HG03064 (cell line): ENCODE results near the gene PPIL6.

ENCODE experiments used
- ATAC-seq: cut with Tn5 transposase; IDR thresholded peaks from one replicate; pipeline ENCODE4 v1.9.1; 2021; ENCODE audit warnings: low read depth; ENCODE audit not compliant: unreplicated experiment

PPIL6 gene

GRCh38 chr6:109406196-109406595 lies 34.2 kb downstream of the PPIL6 start:
- ATAC-seq, result no peak

GRCh38 chr6:109397020-109397419 lies 43.4 kb downstream of the PPIL6 start:
- ATAC-seq, result no peak

- ATAC-seq, result no peak
These were observed 44.2 kb downstream of the PPIL6 start for GRCh38 chr6:109396046-109396718.

GRCh38 chr6:109393886-109394281 lies 46.5 kb downstream of the PPIL6 start:
- no peak for ATAC-seq

DNA sequence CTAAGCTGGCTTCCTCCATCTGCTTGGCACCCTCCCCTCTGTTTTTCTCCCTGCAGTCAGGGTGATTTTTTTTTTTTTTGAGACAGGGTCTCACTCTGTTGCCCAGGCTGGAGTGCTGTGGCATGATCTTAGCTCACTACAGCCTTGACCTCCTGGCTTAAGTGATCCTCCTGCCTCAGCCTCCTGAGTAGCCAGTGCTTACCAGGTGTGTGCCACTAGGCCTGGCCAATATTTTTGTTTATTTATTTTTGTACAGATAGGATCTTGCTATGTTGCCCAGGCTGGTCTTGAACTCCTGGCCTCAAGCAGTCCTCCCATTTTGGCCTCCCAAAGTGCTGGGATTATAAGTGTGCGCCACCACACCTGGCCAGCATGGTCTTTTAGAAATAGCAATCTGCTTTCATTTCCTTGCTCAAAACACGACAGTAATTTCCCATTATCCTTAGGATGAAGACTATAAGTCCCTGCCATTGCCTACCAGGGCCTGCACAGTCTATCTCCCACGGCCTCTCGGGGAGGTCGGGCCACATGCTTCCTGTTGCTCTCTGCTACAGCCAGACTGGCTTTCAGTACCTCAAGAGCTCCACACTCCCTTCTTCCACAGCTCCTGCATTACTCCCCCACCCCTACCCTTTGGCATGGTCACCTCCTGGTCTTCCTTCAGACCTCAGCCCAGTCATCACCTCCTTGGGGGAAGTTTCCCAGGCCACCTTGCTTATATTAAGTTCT lies 47.1 kb downstream of the PPIL6 start:
- no peak for ATAC-seq

GRCh38 chr6:109389650-109390274 lies 50.7 kb downstream of the PPIL6 start:
- ATAC-seq, result no peak

DNA sequence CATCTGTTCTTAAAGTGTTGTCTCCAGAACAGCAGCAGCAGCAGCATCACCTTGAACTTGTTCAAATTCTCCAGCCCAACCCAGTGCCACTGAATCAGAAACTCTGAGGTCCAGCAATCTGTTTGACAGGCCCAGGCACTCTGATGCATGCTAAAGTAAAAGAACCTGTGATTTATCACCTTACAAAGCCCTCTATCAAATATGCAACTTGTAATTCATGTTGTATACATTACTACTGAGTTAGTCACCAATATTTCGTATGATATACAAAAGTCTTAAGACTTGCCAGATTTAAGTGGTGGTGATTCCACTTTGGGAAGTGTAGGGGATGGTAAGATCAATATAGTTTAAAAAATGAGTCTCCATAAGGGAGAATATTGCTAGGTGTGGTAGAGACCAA lies 52.2 kb downstream of the PPIL6 start:
- no peak for ATAC-seq

GRCh38 chr6:109383438-109383940 lies 56.9 kb downstream of the PPIL6 start:
- ATAC-seq, result no peak

GRCh38 chr6:109382576-109383437 lies 57.6 kb downstream of the PPIL6 start:
- ATAC-seq, result peak; percentile 63

DNA sequence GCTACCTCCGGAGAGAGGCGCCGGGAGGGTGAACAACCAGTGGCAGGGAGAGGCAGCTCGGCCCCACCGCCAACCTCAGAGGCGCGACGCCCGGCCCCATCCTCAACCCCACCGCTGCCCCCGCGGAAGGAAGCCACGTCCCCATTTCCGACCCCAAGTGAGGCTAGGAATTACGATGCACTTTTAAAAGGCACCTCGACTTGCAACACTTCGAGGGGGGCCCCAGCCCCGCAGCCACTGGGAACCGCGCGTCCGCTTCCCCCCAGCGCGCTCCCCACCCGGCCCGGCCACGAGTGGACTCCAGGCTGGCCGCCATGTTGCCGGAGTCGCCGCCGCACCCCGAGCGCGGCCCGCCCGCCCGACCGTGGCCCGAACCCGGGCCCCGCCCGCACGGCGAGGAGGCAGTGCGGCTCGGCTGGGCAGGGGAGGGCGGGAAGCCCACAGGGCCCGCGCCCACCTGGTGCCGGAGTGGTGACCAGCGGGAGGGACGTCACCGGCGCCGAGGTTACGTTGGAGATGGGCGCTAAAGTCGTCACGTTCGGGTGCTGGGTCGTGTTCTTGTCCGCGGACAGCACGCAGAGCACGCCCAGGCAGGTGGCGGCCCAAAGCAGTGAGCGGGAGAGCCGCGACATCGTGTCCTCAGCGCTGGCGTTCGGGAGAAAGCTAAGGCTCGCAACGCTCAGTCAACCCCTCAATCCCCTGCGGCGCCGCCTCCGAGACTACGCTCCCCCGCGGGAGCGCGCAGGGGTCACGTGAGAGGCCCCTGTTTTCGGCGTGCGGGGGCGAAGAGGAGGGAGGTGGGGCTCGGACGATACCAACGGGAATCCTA lies 58.5 kb downstream of the PPIL6 start, which contains the start of gene CD164:
TSS of gene CD164 (minus strand) at position 721 of the 829 bp plus-strand sequence. CDS start at position 632, 89 bp downstream.
- ATAC-seq, result peak; percentile 45

- ATAC-seq, result no peak
These were observed 59.2 kb downstream of the PPIL6 start for GRCh38 chr6:109381061-109381746.

GRCh38 chr6:109379711-109380110 lies 60.7 kb downstream of the PPIL6 start:
- ATAC-seq, result no peak

GRCh38 chr6:109377717-109378116 lies 62.7 kb downstream of the PPIL6 start:
- no peak for ATAC-seq

GRCh38 chr6:109374326-109374892 lies 66.0 kb downstream of the PPIL6 start:
- ATAC-seq, result no peak

GRCh38 chr6:109373762-109374161 lies 66.7 kb downstream of the PPIL6 start:
- ATAC-seq, result peak; percentile 88

DNA sequence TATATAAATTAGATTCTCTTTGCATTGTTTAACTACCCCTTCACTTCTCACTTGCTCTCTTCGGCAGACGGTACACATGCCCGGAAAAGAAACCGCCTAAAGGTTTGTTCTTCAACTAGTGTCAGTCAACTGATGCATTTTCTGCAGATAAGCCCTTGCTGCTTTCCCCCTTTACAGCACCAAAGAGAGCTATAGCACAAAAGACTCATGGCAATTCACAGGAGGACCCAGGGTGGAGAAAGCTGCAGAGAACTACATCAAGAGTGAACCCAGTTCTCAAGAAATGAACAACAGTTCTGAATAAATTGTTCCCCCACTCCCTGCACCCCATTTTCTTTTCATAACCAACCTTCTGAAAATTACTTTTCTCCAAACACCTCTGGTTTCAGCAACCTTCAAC lies 67.1 kb downstream of the PPIL6 start:
- peak; percentile 3 for ATAC-seq

- no peak for ATAC-seq
These were observed 68.3 kb downstream of the PPIL6 start for GRCh38 chr6:109372130-109372529.

- ATAC-seq, result no peak
These were observed 69.6 kb downstream of the PPIL6 start for GRCh38 chr6:109370792-109371191.

DNA sequence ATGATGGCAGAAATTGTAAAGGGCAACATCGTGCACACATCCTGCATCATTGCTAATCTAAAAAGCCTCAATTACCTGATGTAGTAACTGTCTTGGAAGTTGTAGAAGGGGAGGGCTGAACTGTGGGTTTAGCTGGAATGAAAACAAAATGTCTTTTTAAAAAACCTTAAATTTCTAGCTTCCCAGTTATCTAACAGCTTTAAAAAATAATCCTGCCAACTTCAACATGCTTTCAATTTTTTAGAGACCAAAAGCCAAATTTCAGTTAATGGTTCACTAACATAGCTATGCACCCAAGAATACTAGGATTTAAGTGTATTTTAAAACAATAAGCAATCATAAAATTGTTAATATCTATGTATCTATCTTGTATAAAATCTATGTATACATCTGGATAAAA lies 70.1 kb downstream of the PPIL6 start:
- no peak for ATAC-seq
